Urothelium cell line (cell line): ENCODE results near the gene FALEC.
"Not testable (repeated sequence)": the region's sequence is repeated elsewhere in the genome, so short reads cannot be mapped to it uniquely, and the experiment has no call there.

Experiments
- DNase-seq: peaks from one replicate; pipeline ENCODE4 v3.0.0; 2011; ENCODE audit warnings: low spot score, mixed read lengths
- FAIRE-seq: peaks from 2 replicates; lab custom pipeline; 2011; peaks lifted over from hg19 to GRCh38; lab: Jason Lieb, UNC

Gene FALEC

GRCh38 chr1:150557065-150557600 lies 41.6 kb downstream of the FALEC start:
- no peak for FAIRE-seq
- no peak for DNase-seq

GRCh38 chr1:150557813-150558212 lies 42.3 kb downstream of the FALEC start:
- DNase-seq (no peak), FAIRE-seq (no peak)

GRCh38 chr1:150558303-150558704 lies 42.8 kb downstream of the FALEC start:
- DNase-seq (no peak), FAIRE-seq (no peak)

- DNase-seq = no peak
- FAIRE-seq = no peak
These were observed 43.5 kb downstream of the FALEC start for GRCh38 chr1:150558761-150559655.

GRCh38 chr1:150559656-150560010 lies 44.1 kb downstream of the FALEC start:
- FAIRE-seq = no peak

GRCh38 chr1:150560011-150560438 lies 44.5 kb downstream of the FALEC start:
- FAIRE-seq (peak; percentile 76), DNase-seq (peak; percentile 77)

More at GRCh38 chr1:150559656-150560010, 44.1 kb downstream of the FALEC start:
- no peak for DNase-seq

GRCh38 chr1:150560576-150561253 lies 45.2 kb downstream of the FALEC start:
- peak; percentile 84 for DNase-seq
- FAIRE-seq = no peak

- peak; percentile 96 for DNase-seq
- no peak for FAIRE-seq
These were observed 45.9 kb downstream of the FALEC start for GRCh38 chr1:150561254-150561973.

GRCh38 chr1:150561974-150562445 lies 46.5 kb downstream of the FALEC start:
- no peak for FAIRE-seq
- DNase-seq = peak; percentile 89

GRCh38 chr1:150562446-150563339 lies 47.1 kb downstream of the FALEC start:
- no peak for FAIRE-seq
- no peak for DNase-seq

GRCh38 chr1:150563340-150564038 lies 47.9 kb downstream of the FALEC start:
- FAIRE-seq = no peak
- no peak for DNase-seq

GRCh38 chr1:150564051-150564991 lies 48.8 kb downstream of the FALEC start:
- no peak for FAIRE-seq
- no peak for DNase-seq

GRCh38 chr1:150565240-150565991 lies 49.9 kb downstream of the FALEC start:
- DNase-seq, FAIRE-seq: not testable (repeated sequence)

GRCh38 chr1:150566589-150567340 lies 51.2 kb downstream of the FALEC start:
- FAIRE-seq (no peak), DNase-seq (no peak)

- DNase-seq (no peak), FAIRE-seq (no peak)
These were observed 51.8 kb downstream of the FALEC start for GRCh38 chr1:150567341-150567716.

GRCh38 chr1:150567717-150568593 lies 52.4 kb downstream of the FALEC start:
- no peak for FAIRE-seq
- peak; percentile 82 for DNase-seq
